HPDE6-E6E7 (cell line): Measurements from ENCODE around the gene PLD3.
A peak's percentile ranks its signal among the peaks of the same experiment; 100 is the strongest.
"Not testable (repeated sequence)": the region's sequence is repeated elsewhere in the genome, so short reads cannot be mapped to it uniquely, and the experiment has no call there.

Source experiments
- DNase-seq: peaks from one replicate; pipeline ENCODE4 v3.0.0; 2011; ENCODE audit warnings: missing footprints; ENCODE audit errors: extremely low spot score

Gene PLD3

DNA sequence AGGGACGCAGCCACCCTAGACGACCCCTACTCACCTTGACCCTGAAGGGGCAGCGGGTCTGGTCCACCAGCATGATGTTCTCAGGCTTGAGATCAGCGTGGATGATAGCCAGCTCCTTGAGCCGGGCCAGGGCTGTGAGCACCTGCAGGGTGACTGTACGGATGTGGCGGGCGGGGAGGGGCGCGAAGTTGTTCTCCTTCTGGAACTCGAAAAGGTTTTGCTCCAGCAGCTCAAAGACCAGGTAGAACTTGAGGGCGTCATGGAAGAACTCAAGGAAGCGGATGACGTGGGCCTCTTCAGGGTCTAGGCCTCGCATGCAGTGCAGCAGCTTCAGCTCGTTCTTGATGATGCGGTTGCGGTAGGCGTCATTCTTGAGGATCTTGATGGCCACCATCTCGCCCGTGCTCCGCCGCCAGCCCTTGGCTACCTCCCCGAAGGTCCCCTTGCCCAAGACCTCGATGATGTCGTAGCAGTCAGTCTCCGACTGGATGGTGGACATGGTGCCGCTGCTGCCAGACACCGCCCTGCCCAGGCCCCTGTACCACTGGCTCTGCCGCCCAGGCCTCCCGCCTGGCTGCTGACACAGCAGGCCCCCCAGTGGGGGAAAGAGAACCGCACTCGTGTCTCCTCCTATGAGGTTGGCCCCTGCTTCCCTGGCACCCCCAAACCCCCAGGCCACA lies 41.0 kb downstream of the PLD3 start:
- no peak for DNase-seq

DNA sequence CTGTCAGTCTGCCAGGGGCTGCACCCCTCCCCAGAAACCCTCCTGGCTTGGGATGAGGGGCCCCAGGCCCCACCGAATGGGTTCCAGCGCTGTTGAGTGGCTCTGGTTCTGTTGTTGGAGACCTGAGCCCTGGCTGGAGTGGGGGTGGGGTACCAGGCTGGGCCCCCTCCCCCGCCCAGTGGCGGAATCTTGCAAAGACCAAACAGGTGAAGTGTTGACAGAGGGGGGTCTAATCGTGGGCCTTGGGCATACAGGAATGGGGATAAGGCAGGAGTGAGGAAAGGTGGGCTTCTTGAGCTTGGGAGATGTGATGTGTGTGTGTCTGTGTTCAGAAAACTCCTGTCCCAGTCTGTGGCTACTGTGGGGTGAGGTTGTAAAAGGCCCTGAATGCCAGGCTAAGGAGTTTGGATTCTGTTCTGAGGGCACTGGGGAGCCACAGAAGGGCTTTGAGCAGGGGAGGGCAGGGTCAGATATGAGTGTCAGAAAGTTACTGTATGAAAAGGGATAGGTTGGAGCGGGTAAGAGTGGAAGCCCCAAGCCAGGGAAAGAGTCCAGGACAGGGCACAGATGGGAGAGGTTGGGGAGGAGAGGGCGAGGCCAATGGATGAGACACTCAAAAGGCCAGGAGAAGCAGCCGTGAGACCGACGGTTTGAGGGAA lies 41.7 kb downstream of the PLD3 start, which contains the start of gene HIPK4:
Gene HIPK4, minus strand, starts transcription at position 98 of the 659 bp plus-strand sequence. CDS start 279 bp downstream, outside the sequence.
- no peak for DNase-seq

DNA sequence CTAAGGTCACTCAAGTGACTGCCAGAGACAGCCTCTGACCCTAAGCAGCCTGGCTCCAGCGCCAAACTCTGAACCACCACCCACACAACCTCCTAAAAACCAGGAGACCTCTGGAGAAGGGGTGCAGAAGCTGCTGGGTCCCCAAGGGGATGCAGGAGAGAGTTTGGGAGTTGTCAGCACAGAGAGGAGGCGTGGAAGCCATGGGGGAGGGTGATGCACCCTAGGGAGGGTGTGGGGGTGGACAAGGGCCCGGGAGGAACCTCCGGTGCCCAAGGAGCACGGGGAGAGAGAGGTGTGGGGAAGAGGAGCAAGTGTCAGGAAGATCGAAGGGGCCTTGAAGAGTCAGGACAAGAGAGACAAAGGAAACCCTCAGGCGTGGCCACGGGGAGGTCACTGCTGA lies 43.6 kb downstream of the PLD3 start:
- DNase-seq, result no peak

DNA sequence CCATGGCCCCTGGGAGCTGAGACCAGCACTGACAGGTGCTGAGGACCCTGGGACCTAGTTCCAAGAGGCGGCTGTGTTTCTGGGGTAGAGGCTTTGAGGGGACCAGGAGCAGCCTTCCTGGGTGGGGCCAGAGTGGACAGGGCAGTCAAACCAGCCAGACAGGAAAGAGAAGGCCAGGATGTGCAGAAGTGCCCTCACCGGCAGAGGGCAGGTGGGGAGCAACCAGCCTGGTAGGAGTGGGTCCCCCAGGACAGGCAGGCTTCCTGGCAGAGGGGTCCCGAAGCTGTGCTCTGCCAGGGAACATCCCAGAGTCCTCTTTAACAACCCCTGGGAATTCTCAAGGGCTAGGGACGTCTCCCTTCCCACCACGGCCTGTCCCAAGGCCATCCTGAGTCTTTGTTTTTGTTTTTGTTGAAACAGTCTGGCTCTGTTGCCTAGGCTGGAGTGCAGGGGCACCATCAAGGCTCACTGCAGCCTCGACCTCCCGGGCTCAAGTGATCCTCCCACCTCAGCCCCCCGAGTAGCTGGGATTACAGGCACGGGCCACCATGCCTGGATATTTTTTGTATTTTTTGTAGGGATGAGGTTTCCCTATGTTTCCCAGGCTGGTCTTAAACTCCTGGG lies 44.5 kb downstream of the PLD3 start:
- peak; percentile 80 for DNase-seq

DNA sequence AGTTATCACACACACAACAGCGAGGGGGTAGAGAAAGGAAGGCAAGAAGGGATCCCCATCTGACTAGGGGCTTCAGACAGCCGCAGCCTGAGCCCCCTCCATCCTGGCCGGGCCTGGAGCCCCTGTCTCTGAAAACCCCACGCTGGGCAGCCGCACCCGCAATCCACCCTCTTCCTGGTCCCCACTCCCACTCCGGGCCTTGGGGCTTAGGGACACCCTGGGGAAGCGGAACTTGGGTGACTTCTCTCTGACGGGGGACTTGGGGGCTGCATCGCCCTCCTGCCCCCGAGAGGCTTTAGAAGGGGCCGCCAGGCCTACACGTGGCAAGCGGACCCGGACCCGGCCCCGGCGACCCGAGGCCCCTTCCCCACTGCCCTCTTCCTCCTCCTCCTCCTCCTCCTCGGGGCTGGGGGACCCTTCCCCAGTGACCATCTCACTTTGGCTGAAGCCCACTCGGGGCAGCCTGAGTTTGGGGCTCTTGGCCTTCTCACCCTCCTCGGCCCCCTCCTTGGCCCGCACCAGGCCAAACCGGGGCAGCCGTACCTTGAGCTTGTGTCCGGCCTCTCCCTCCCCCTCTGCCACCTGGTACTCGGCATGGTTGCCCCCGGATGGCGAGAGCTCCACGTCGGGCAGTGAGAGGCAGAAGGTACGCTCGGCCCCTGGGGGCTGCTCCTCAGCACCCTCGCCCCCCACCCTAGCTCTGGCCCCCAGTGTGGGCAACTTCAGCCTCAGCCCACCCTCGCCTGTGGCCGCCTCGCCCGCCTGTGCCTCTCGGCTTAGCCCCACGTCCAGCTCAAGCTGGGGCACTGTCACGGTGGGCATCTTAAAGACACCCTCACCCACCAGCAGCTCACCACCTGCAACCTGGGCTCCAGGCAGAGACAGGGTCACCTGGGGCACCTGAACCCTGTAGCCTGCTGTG lies 45.7 kb downstream of the PLD3 start:
- DNase-seq, result no peak

DNA sequence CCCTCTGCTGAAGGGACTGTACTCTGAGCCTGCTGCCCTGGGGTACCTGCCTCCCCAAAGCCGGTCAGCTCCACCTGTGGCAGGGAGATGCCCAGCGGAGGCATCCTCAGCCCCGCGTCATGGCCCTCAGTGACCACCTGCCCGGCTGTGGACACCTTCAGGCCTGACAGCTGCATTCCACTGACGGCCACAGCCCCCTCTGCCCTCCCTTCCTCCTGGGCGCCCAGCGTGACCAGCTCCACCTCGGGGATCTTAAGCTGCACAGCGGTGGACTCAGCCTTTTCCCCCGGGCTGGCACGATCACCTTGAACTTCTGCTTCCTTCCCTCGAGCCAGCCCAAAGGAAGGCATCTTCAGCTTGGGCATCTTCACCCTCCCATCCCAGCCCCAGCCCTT lies 46.3 kb downstream of the PLD3 start:
- DNase-seq, result no peak

DNA sequence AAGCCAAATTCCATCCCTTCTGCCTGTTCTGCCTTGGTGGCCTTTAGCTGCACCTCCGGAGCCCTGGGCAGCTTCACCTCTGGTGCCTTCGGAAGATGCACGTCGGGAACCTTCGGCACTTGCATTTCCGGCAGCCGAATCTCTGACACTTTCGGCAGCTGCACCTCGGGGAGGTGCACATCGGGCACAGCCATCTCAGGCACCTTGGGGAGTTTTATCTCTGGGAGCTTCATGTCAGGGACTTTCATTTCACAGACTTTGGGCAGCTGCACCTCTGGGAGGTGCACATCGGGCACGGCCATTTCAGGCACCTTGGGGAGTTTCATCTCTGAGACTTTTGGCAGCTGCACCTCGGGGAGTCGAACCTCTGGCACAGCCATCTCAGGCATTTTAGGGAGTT lies 47.5 kb downstream of the PLD3 start:
- DNase-seq, result no peak

DNA sequence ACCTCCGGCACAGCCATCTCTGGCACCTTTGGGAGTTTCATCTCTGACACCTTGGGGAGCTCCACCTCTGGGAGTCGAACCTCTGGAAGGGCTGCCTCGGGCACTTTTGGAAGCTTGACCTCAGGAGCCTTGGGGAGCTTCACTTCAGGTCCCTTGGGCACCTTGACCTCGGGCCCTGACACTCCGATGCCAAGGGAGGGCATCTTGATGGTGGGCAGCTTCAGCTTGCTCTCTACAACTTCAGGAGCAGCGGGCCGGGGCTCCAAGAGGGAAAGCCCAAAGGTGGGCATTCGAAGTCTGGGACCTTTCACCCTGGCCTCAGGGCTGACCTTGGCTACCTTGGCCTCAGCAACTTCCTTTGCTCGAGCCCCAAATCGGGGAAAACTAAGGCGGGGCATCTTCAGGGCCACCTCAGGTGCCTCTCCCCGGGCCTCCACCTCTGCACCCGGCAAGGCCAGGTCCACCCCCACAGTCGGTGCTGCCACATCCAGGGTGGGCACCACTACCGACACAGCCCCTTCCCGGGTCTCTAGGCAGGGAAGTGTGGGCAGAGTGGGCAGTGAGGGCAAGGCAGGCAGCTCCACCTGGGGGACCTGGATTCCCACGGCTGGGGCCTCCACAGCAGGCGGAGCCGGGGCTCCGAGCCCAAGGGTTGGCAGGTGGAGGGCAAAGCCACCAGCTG lies 48.5 kb downstream of the PLD3 start:
- DNase-seq, result no peak

DNA sequence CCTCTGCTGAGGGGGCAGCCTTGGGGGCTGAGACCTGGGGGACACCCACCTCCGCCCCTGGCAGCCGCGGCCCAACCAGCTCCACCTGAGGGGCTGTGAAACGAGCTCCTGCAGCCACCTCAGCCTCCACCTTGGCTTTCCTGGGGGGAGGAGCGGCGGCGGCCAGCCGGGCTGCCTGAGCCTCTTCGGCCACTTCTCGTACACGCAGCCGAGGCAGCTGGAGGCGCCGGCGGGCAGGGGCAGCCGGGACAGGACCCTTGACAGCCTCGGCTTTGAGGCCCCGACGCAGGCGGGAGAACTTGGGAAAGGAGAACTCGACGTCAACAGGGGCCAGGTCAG lies 49.0 kb downstream of the PLD3 start:
- no peak for DNase-seq

DNA sequence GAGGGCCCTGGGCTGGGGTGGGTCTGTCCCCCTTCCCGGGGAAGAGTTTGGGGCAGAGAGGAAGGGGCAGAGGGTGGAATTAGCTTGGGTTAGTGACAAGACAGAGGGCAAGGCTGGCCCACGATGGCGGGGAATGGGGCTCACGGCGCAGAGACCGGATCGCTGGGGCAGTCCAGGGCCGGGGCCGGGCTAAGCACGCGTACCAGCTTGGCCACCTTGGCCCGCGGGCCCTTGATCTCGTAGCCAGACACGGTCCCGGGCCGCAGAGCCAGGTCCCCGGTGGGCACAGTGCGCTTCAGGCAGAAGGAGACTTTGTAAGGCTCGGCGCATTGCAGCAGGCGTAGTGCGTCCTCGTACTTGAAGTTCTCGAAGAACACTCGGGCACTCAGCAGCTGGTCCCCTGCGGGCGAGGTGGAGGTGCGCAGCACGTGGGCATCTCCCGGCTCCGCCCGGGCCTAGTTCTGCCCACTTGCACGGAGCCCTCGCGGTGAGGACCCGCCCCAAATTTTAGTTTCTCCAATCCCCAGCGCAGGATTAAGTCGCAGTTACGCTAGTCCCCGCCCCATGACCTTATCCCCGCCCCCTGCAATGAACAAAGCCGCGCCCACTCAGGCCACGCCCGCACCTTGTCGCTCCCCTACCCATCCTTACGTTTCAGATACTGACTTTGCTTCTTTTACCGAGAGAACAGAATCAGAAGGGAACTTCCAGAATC lies 50.1 kb downstream of the PLD3 start:
- DNase-seq, result no peak

DNA sequence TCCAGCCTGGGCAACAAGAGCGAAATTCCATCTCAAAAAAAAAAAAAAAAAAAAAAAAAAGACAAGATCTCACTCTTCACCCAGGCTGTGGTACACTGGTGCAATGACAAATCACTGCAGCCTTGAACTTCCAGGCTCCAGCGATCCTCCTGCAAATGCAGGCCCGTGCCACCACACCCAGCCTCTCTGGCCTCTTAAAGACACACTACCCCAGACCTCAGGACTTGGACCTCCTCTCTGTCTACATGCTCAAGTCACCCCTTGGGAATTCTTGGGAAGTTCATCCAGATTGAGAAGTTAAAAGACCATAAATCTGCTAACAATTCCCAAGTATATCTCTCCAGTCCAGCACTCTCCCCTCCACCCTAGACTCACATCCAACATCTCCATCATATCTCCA lies 52.1 kb downstream of the PLD3 start:
- DNase-seq, result no peak

DNA sequence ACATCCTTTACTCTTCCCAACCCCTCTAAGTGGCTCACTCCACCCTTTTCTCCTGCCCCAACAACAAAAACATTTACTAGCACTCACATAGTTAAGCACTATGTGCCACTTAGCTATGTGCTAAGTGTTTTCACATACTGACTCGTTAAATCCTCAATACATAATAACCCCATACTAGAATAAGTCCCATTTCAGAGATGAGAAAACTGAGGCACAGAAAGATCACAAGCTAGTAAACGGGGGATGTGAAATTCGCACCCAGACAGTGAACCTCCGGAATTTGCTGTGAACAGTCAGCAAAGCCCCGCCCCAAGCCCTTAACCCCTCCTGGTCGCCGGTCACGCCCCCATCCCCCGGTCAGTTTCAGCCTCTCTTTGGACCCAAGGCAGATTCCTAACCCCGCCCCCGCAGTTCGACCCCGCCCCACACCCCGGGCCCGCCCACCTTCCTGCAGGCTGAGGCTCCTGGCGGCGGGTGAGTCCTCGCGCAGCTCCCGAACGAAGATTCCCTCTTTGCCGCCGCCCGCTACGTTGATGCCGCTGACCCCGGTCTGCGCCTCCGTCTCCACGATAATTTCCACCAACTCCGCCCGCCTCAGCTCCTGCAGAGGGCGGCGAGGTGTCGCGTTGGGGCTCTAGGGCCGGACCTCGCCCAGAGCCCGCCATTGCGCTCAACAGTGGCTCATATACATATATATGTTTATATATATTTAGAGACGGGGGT lies 54.9 kb downstream of the PLD3 start:
- DNase-seq, result peak; percentile 86

DNA sequence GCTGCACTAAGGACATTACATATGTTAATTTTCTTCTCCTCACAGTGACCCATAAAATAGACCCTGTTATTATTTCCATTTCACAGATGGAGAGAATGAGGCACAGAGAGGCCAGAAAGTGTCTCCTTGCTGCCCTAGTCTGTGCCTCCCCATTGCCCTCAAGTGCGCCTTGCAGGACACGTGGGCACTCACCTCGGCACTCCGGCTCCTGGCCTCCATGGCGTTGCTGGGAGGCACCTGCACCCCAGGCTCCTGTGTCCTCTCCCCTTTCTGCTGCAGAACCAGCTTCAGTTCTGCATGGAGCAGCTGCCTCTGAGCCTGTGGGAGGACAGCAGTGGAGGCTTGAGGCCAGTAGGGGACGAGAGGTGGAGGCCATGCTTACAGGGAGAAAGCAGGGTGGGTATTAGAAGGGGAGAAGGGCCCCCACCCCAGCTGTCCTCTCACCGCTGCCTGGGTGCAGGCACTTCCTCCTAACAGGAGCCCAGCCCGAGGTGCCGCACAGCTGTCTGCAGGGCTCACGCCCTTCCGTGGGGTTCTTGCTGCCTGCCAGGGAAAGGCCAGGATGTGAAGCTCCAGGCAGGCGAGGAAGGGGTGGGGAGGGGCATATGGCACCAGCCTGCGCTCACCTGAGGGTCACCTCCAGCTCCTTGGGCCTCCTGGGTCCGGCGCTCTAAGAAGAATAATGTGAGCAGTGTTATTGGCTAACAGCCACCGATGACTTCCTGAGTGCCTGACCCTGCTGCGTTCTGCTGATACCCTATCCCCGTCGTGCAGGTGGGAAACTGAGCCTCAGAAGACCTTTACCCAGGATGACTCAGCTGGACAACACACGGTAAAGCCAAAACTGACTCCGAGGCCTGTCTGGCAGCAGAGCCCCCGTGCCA lies 59.5 kb downstream of the PLD3 start:
- DNase-seq, result no peak

DNA sequence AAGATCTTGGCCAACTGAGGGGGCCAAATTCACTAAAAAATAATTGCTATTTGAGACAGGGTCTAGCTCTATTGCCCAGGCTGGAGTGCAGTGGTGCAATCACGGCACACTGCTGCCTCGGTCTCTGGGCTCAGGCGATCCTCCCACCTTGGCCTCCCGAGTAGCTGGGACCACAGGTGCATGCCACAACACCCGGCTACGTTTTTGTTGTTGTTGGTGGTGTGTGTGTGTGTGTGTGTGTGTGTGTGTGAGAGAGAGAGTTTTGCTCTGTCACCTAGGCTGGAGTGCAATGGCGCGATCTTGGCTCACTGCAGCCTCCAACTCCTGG lies 60.1 kb downstream of the PLD3 start:
- not testable (repeated sequence) for DNase-seq

DNA sequence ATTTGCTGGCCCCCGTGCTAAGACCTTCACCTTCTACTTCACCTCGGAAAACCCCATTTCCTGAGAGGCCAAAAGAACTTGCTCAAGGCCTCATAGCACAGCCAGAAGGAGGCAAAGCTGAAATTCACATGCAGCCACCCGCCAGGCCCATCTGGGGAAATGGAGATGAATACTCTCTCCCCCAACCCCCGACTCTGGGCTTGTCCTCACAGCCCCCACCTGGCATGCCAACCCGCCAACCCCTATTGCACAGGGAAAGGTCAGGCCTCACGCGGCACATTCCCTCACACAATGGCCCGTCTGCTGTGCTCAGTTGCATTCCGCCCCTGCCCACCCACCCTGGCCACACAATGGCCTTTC lies 61.5 kb downstream of the PLD3 start:
- no peak for DNase-seq

DNA sequence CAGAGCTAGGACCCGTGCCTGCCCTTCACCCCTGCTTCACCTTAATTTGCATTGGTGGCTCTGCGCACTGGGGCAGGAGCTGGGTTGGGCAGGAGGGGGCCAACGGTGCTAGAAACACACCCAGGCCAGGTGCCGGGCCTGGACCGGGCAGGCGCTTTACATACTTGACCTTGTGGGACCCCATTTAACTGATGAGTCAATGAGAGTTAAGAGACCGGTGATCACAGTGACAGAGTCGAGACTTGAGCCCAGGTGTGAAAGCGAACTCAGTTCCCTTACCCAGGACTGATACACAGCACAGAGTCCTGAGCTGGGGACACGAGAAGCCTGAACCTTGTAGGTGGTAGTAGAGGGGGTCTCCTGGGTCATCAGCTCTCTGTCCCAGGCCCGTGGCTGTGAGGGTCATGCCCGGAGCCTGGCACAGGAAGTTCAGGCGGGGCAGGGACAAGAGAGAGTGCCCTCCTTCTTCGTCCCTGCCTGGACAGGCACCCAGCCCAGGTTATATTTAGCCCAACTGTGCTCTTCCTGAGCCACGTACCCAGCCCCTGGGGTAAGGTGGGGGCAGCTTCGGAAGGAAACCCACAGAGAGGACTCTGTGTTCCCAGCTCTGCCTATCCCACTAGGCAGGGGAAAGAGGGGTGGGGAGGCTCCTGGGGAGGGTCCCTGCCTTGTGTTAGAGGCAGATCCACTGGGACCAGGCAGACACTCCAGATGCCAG lies 62.8 kb downstream of the PLD3 start:
- no peak for DNase-seq

DNA sequence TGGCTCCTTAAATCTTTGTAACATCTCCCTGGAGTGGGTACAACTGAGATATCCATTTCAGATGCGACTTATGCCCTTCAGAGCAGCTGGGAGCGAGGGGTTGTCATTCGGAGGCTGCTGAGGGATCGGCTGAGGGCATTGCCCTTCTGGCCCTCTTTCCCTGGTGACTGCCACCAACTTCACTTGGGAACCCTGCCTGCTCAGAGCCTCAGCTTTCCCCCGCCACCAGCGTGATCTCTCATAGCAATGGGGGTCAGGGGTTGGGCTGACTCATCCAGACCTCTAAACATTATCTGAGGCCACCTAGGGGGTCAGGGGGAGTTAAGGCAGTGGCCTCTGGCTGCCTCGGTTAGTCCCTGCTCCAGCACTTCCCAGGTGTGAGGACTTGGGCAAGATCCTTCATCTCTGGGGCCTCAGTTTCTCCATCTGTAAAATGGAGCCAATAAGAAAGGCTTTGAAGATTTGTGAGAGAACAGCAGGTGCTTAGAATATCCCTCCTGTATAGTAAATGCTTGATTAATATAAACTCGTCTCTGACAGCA lies 63.5 kb downstream of the PLD3 start:
- DNase-seq, result no peak

DNA sequence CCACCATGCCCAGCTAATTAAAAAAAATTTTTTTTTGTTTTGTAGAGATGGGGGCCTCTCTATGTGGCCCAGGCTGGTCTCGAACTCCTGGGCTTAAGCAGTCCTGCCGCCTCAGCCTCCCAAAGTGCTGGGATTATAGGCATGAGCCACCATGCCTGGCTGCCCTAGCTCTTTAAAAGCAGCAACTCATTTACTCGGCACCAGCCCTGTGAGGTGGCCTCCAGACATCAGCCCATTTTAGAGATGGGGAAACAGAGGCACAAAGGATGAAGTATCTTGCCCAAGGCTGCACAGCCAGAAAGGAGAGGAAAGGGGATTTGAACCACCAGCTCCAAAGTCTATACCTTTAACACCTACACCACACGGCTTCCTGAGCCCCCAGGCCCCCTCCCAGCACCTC lies 64.4 kb downstream of the PLD3 start:
- DNase-seq, result no peak
